ENCODE results near the gene ACSS3.

The ACSS3 gene

DNA sequence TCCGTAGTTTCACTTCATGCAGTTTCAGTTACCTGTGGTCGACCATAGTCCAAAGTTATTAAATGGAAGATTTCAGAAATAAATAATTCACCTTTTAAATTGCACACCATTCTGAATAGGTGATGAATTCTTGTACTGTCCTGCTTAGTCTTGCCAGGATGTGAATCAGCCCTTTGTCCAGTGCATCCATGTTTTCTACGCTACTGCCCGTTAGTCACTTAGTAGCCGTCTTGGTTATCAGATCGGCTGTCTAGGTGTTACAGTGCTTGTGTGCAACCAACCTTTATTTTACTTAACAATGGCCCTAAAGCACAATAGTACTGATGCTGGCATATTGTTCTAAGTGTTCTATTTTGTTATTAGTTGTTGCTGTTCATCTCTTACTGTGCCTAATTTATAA lies 146.7 kb downstream of the ACSS3 start:
- DNase-seq (ENCODE audit: low read depth), result no peak

DNA sequence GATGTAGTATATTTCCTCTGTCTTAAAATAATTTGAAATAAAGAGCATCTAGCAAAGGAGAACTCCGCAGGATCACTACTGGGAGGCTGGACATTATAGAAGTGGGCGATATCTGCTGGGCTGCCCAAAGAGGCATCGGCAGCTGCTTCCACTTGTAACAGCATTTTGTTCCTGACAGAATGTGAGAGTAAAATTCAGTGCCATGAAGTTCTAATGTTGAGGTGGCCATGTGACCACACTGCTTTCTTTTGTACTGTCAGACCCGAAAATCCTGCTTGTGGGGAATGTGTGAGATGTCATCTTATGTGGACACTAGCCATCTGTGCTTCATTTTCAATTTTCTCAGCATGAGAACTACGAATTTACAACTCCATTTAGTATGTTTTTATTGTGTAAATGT lies 151.9 kb downstream of the ACSS3 start:
- no peak for DNase-seq (ENCODE audit: low read depth)

DNA sequence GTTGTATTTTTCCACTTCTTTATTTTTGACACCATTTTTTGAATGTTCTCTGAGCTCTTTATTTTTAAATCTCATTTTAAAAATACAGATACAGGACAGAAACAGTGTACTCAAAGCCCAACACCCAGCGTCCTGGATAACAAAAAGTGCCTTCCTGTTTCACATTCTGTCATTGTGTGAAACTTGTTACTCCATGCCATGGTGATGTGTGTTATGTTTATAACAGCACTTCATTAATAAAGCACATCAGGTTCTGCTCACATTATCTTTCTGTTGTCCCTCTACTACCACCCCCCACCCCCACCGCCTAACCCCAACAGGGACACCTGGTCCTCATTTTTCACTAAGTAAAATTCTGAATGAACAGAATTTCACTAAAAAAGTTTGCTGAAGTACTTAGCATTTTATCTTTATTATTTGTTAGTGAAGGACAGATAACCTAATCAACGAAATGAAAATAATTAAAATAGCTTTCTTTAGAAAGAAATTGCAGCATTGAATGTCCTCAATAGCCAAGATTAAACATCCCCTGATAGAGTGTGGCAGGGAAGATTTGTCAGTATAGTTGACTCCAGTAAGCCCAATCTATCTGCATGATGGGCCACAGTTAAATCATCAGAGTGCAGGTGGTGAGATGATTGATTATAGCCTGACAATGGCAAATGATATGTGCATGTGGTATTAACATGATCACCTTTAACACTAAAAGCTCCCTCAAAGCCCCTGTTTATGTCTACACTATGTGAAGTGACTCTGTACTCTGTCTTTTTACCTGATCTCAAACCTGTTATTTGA lies 153.9 kb downstream of the ACSS3 start:
- DNase-seq (ENCODE audit: low read depth), result no peak

DNA sequence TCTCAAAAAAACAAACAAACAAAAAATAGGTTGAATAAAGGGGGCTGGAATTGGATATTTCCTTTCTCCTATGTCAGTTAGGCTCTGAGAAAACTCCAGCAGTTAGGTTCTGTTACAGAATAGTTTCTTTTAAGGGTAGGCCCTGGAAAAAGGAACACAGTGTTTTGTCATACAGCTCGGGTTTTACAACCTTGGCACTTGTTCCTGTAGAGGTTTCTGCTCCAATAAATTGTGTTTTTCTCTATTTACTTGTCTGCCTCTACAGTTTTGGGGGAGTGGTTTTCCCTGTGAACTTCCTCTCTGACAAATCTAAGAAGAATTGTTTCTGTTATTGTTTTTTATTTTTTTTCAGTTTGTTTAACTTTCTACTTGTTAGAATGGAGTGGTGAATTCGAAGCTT lies 167.6 kb downstream of the ACSS3 start:
- DNase-seq (ENCODE audit: low read depth), result no peak

DNA sequence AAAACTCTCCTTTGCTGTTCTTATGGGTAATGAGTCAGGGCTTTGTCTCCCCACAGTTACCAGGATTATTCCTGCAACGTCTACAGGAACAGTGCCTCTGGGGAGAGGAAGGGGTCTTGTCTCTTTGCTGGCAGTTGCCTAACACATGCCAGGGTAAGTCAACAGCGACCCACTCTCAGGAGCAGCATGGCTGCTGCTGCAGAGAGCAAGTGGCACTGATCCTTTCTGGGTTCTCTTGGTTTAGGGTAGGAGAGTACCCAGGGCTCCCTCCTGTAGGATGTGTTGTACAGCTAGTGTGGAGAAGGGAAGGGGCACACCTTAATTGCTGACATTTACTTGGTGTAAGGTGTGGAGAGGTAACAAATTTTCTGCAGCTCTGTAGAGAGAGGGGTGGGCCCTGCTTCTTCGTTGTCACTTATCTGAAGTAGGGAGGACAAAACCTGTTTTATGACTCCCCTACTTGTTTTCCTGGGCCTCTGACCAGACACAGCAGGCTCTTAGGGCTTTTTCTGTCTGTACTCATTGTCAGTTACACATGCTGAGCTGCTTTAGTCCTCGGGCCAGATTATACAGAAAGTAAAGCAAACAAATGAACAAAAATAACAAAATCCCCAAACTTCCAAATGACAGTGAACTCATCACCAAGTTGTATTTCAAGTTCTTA lies 168.2 kb downstream of the ACSS3 start:
- DNase-seq (ENCODE audit: low read depth), result no peak

DNA sequence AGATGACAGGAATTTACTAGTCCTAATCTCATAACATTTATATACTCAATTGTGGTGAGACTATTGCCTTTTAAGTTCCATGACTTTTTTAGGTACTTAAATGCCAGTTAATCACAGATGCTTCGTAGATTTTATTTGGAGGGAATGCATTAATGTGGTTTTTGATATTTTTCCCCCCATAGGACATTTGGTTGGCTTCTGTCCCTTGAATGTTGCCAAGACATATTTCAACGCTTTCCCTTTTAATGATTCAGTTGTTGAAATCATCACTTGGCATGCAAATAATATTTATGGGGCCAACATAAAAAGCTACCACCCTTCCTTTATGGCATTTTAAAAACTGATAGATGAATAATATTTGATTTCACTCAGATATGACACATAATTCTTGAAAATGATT lies 172.1 kb downstream of the ACSS3 start:
- no peak for DNase-seq (ENCODE audit: low read depth)

DNA sequence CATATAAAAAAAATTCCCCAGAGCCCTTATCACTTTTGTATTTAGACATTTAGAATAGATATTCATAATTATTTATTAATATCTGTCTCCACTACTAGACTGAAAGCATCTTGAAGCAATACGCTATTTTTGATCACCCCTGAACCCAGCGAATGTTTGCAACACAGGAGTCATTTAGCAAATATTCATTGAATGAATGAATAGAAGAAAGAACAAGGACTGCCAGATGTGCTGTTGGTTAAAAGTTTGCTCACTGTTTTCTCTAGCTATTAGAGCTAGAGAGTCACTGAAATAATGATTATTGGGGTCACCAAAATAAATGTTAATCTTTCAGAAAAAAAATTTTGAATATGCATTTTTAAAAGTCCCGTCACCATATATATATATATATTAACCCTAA lies 174.3 kb downstream of the ACSS3 start:
- DNase-seq (ENCODE audit: low read depth), result no peak

DNA sequence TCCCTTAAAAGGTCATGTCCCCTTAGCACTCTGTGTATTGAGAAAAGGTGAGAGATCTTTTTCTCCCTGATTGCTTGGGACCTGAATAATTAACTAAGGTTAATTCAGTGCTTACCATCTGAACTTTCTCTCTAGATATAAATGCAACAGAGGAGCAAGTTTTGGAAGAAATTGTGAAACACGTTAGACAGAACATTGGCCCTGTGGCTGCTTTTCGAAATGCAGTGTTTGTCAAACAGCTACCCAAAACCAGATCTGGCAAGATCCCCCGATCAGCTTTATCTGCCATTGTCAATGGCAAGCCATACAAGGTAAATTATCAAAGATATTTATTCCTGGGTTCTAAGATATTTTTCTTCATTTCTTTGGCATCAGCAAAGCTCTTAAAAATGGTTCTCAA lies 175.5 kb downstream of the ACSS3 start:
- no peak for DNase-seq (ENCODE audit: low read depth)

DNA sequence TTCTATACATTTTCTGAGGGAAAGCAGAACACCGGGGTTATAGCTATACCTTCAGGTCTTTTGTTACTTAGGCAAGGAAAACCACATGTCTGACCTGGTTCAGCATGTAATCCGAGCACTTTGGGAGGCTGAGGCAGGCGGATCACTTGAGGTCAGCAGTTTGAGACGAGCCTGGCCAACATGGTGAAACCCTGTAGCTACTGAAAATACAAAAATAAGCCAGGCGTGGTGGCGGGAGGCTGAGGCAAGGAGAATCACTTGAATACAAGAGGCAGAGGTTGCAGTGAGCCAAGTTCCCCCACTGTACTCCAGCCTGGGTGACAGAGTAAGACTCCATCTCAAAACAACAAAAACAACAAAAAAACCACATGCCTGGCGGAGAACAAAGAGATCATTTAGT lies 177.6 kb downstream of the ACSS3 start:
- DNase-seq (ENCODE audit: low read depth), result no peak

DNA sequence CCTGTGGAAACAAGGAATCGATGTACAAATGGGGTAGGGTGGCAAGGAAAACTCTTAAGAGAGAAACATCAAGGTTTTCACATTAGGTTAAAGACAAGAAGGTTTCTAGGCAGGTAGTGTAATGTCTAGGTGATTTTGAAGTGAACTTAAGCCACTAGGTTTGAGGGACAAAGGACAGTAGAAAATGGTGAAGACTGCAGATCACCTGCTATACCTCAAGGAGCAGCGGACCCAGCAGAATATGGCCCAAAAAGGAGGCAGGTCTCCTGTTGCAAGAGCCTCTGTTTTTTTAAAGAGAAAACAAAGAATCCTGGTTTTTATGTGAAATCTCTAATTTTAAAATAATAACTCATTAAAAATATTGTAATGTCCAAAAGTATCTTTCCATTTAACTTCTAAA lies 178.1 kb downstream of the ACSS3 start:
- DNase-seq (ENCODE audit: low read depth), result no peak

DNA sequence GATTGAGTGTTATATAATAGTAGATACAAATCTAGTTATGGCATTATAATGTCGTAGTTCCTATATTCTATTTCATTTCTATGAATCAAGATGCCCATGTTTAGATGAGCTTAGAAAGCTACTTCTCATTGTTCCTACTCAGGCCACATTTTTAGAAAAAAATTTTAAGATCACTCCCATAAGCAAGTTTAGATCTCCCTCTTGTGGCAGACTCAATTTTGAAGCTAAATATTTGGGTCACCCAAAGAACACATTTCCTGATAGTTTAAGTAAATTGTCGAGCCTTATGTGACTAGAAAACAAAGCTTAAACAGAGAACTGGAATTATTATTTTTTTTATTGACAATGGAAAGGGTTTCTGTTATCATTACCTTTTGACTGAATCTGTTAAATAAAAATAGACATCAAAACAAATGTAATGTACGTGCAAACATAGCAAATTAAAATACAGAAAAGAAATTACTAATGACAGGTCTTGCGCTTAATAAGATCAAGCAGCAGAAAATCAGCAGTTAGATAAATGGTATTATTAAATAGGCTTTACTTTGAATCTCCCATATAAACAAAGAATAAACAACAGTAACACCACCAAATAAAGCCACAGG lies 180.2 kb downstream of the ACSS3 start:
- DNase-seq (ENCODE audit: low read depth), result no peak

DNA sequence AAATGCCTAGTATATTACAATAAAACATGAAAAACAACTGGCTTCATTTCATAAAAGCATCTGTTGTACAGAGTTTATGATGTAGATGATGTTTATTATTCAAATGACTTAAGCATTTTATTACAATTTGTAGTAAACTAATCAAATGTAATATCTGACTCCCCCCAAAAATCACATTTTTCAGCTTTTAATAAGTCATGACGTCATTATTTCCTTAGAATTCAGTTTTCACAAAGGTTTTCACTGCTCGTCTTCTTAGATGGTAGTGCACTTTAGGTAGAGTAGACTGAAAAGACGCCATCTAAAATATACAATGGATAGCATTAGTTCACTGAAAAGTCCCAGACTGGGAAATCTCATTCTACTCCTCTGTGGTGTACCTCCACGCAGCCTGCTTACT lies 181.5 kb downstream of the ACSS3 start:
- DNase-seq (ENCODE audit: low read depth), result no peak

DNA sequence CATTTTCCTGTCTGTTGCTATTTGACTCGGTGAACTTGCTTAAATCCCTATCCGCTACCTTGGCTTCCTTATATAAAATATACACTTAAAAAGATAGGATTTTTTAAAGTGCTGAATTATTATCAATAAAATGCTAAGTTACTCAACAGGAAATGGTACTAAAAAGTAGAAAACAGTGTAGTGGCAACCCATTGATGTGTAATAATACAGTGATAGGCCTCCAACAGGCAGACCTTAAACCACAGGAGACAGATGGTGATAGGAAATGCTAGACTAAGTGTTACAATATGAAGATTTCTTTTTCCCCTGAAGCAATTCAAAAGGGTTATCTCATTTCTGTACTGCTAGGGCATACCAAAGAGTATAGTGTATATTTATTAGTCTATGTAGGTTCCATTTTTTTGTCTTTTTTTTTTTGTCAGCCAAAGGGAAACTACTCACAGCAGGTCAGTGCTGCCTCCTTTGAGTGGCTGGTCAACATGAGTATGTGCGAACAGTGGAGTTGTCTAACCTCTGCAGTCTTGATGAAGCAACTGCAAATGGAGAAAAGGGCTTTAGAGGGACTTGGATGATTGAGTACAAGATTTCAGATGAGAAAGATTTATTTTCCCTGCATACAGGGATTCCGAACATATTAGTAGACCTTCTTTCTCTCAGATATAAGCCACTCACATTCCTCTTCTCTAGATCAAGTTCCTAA lies 183.8 kb downstream of the ACSS3 start:
- DNase-seq (ENCODE audit: low read depth), result no peak

DNA sequence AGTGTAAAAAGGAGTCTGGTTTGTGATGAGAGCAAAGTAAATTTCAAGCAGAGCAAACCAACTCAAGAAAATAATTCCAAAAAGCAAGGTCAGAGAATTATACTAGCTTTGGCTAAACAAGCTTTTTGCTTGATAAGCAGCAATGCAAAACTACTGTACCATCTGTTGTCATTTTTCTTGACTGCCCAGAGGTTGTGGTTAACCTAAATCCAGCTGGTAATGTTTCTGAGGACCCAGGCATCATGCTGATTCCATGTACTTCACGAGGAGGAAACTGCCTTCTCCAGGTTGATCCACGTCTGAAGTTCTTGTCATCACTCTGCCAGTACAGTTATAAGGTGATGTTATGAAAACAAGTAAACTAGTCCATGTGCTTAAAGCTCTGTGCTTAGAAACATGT lies 185.2 kb downstream of the ACSS3 start:
- DNase-seq (ENCODE audit: low read depth), result no peak

DNA sequence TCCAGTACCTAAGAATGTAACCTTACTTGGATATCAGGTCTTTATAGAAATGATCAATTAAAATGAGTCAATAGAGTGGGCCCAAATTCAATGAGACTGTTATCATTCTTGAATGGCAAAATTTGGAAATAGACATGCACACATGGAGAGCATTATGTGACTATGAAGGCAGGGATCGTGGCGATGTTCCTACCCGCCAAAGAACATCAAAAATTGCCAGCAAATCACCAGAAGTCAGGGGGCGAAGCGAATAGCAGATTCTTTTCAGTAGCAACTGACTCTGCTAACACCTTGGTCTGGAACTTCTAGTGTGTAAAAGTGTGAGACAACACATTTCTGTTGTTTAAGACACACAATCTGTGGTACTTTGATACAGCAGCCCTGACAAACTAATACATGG lies 192.5 kb downstream of the ACSS3 start:
- DNase-seq (ENCODE audit: low read depth), result no peak

DNA sequence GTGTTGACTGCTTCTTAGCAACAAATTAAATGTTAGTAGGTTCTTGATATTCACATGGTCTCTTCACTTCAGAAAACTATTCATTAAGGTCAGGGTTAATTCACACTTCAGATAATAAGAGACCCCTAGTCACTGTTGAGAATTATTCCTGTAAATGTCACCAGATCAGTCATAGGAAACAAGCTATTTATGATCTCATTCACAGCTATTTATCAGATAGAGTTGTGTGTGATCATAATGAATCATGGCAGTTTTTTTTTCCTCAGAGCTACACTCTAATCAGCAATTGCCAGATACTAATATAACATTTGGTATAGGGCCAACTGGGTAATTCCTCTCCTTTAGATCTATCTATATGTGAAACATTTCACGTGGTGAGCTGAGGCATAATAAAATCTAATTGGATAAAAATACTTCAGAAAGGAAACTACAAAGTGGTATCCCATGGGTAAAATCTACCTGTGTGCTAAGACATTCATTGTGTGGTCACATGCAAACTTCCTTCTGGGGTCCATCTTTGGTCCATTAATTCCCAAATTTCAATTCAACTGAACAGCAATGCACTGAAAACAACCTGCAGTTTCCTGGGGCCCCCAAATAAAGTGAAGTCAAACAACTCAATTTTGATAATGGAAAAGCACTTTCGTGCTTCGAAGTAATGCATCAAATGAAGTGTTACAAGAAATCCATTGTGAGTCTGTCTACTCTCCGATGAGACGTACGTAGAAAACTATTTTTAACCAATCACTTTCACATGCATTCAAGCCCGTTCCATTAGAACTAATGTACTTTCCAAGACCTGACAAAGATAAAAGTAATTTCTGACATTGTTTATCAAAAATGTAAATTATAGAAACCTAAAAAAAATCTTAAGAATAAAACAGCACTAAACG lies 197.0 kb downstream of the ACSS3 start:
- no peak for DNase-seq (ENCODE audit: low read depth)

DNA sequence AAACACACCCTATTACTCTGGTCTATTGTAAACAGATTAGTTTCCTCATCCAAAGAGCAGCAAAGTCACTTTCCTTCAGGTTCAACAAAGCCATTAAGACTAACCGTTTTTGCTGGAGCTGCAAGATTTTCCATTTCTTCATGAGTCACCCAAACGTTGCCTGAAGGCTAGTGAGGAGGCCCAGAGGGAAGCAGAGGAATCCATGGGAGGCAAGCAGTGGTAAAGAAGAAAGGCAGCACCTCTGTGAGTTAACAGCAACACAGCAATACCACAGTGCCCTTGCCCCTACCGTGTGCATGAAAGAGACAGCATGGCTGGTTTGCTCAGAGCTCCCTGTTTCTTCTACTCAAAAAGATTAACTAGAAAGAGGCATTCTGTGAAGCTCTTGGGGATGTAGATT lies 206.3 kb downstream of the ACSS3 start:
- no peak for DNase-seq (ENCODE audit: low read depth)

DNA sequence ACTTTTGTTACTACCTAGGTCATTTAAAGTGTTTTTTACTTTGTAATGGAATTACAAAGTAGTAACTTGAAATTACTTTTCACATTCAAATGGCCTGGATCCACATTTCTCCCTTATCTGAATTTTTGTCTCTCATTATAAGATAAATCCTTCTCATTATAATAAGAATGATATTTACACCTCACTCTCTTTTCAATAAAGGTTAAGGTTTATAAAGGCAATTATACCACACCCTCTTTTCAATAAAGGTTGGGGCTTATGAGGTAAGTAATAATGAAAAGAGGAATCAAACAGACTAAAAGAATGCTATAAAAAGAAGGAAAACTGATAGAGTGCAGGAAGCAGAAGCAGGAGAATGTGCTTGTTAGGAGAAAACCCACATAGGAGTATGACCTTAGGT lies 210.8 kb downstream of the ACSS3 start:
- no peak for DNase-seq (ENCODE audit: low read depth)

DNA sequence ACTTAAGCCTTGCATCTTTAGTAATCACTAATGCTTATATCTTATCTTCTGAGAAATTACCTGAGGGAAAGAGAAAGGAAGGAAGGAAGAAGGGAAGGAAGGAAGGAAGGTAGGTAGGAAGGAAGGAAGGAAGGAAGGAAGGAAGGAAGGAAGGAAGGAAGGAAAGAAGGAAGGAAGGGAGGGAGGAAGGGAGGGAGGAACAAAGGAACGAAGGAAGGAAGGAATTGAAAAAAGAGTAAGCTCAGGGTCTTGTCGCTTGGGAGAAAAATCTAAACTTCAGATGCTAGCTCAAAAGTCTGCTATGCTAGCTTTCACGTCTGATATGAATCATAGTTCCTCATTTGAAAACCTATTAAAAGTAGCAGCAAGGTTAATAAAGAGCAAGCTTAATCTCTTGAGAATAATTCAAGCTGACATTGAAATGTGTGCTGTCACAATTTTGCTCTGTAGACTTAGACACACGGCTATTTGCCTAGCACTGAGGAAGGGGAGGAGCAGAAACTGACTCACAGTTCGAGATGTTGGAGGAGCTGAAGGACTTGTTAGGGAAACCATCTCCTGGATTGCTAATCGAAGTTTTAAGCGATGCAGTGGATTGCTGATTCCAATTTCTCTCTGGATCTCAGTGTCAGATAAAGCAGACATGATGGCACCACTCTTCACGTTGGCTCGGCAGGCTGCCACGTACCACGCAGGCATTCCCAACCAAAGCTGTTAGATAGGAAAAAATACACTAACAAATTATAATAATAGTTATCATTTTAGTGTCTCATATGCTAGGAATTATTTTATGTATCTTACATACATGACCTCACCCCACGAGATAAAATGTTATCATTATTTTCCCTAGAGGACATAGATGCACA lies 216.7 kb downstream of the ACSS3 start:
- DNase-seq (ENCODE audit: low read depth), result no peak

DNA sequence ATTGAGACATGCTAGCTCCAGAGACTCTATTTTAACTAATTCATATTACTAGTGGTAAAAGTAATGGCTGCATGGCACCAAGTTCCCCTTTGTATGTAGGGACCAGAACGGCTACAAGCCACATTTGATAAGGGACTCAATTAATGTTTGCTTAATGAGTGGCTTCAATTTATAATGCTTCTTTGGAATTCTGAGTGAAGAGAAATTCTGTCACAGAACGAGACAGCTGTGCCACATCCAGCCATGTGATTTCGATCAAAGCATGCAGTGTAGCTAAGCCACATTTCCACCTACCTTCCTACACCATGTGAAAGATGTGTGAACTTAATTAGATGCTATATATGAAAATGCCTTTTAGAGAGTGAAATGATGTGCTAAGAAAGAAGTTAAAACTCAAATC lies 217.4 kb downstream of the ACSS3 start:
- DNase-seq (ENCODE audit: low read depth), result no peak

Data from activated T-cell treated with anti-CD3 and anti-CD28 coated beads for 24 hours (primary cell).